ENCODE measurements around the gene GOSR1.
A peak's percentile ranks its signal among the peaks of the same experiment; 100 is the strongest.
"Not testable (repeated sequence)": the region's sequence is repeated elsewhere in the genome, so short reads cannot be mapped to it uniquely, and the experiment has no call there.

Gene GOSR1

DNA sequence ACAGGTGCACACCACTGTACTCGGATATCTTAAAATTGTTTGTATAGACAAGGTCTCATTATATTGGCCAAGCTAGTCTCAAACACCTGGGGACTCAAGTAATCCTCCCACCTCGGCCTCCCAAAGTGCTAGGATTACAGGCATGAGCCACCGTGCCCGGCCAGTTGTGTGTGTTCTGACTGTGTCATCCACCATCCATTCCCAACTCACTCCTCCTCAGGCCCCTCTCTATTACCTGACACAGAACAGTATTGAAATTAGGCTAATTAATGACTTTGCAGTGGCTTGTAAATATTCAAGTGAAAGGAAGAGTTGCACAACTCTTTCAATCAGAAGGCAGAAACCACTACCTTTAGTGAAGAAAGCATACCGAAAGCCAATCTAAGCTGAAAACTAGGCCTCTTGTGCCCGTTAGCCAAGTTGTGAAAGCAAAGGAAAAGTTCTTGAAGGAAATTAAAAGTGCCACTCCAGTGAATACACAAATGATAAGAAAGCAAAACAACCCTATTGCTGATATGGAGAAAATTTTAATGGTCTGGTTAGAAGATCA lies 28.7 kb downstream of the GOSR1 start:
- DNase-seq (ENCODE audit: low read depth, low spot score), result no peak

DNA sequence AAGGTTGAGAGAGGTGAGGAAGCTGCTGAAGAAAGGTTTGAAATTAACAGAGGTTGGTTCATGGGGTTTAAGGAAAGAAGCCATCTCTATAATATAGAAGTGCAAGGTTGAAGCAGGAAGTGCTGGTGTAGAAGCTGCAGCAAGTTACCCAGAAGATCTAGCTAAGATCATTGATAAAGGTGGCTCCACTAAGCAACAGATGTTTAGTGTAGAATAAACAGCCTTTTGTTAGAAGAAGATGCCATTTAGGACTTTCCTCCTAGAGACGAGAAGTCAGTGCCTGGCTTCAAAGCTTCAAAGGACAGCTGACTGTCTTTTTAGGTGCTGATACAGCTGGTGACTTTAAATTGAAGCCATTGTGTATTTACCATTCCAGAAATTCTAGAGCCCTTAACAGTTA lies 29.3 kb downstream of the GOSR1 start:
- no peak for DNase-seq (ENCODE audit: low read depth, low spot score)

DNA sequence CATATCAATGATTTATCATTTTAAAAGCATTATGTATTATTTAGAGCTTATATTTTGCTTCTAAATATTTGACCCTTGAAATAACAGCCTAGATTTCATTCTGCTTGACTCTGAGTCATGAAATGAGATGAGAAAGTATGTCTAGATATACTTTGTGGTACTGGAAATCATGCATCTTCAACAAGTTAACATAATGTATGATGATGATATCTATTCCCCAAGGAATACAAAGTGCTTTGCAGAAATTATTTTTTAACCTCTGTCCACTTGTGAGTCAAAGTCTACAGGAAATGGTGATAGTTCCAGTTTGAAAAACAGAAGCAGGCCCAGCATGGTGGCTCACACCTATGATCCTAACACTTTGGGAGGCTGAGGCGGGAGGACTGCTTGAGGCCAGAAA lies 36.1 kb downstream of the GOSR1 start:
- DNase-seq (ENCODE audit: low read depth, low spot score), result no peak

DNA sequence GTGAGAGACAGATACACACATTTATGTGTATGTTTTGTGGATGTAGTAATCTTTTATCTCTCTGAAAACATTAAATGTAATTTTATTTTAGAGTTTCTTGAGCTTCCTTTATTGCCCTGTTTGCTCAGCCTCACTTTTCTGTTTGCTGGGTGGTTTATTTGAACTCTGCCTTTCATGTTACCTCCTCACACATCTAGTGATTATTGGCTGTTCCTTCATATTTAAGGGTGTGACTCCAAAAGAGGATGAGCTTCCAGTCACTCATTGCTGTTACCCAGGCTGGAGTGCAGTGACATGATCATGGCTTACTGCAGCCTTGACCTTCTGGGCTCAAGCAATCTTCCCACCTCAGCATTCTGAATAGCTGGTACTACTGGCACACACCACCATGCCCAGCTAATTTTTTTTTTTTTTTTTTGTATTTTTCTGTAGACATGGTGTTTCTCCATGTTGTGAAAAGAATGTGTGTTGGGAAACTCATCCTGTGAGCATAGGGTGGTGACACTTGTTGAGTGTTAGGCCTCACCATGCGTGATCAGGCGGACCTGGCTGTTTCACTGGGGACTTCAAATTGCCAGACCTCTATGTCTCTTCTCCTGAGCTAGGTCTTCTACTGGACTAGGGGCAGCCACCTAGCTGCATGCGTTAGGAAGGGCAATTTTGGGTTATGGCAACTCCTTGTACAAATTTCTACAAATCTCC lies 37.8 kb downstream of the GOSR1 start:
- no peak for DNase-seq (ENCODE audit: low read depth, low spot score)

DNA sequence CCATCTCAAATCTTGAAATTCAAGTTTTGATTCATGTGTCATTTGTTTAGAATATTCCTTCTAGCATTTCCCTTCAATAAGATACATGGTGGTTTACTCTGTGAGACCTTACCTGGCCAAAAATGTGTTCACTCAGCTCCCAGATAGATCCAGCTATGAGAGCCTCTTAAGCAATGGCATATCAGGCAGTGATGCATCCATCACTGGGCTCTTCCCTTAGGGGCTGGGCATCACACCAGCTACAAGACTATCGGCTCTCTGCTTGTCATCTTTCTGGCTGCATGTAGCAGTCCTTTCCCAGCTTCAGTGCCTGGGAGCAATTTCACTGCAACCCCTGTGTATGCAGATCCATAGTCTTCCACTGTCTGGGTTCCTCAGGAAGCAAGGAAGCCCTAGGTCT lies 40.6 kb downstream of the GOSR1 start:
- no peak for DNase-seq (ENCODE audit: low read depth, low spot score)

DNA sequence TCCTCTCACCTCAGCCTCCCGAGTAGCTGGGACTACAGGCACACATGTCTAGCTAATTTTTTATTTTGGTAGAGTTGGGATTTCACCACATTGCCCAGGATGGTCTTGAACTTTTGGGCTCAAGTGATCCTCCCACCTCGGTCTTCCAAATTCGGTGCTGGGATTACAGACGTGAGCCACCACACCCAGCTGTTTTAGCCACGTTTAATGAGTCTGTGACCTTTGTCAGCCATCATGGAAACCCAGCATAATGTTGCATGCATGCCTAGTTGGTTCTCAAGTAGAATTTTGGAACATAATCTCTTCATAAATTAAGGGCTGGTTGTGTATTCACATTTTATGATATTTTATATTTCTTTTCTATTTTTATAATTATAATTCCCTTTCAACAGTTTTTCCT lies 42.0 kb downstream of the GOSR1 start:
- no peak for DNase-seq (ENCODE audit: low read depth, low spot score)

DNA sequence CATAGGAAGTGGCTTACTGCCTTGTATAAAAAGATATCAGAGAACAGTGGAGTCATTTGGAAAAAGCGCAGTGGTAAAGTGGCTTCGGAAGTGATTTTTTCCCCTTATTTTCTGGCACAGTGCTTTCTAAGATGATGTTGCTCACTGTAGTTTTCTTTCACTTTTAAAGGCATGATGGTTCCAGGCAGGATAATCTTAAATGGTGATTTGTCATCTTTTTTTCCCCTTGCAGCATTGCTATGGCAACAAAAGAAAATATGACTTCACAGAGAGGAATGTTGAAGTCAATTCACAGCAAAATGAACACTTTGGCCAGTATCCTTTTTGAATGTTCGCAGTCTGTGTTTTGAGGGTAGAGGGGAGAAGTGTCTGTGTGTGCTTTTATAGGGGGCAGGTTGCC lies 42.5 kb downstream of the GOSR1 start:
- DNase-seq (ENCODE audit: low read depth, low spot score), result peak; percentile 37

DNA sequence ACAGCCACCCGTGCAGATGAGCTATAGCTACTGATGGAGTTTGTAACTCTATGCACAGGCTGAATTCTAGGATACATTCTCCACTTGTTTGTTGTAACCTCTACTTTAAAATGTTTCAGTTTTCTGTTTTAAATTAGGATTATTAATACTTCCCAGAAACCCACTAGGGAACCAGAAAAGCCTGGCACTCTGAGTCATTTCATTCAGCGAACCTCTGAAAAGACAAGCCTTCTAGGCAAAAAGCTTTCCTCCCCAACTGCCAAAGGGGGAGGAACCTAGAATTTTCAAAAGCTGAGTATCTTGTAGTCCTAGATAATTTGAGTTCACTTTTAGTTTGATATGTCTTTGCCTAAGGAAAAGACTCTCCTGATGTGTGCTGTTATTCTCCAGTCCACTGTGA lies 43.2 kb downstream of the GOSR1 start:
- DNase-seq (ENCODE audit: low read depth, low spot score), result no peak

DNA sequence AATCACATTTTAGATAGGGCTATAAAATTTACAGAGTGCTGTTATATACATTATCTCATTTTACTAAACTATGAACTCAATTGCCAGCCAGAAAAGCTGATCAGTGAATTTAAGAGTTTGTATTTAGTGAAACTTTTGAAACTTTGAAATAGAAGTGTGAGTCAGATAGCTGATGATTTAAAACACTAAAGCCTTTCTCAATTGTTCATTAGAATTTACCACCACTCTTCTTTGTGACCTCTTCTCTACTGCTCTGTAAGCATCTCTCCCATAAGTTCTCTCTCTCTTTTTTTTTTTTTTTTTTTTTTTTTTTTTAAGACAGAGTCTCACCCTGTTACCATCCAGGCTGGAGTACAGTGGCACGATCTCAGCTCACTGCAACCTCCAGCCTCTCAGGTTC lies 43.7 kb downstream of the GOSR1 start:
- DNase-seq (ENCODE audit: low read depth, low spot score), result no peak

DNA sequence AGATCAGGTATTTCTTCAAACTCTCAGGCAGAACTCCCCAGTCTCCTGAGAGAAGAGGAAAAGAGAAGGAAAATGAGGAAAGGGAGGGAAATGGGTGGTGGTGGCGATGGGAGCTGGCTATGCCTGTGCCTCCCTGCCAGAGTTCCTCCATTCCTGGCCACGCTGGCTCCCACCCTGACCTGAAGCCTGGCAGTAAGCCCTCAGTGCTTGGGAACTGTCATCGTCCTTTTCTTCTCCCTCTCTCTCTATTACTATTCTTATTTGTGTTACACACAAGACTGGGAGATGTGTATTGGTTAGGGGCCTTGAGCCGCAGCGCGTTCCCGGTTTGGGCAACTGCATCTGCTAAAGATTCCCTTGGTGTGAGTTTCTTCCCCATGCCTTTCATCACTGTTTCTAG lies 44.6 kb downstream of the GOSR1 start:
- DNase-seq (ENCODE audit: low read depth, low spot score), result no peak

DNA sequence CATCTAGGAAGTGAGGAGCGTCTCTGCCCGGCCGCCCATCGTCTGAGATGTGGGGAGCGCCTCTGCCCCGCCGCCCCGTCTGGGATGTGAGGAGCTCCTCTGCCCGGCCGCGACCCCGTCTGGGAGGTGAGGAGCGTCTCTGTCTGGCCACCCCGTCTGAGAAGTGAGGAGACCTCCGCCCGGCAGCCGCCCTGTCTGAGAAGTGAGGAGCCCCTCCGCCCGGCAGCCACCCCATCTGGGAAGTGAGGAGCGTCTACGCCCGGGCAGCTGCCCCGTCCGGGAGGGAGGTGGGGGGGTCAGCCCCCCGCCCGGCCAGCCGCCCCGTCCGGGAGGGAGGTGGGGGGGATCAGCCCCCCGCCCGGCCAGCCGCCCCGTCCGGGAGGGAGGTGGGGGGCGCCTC lies 46.0 kb downstream of the GOSR1 start:
- DNase-seq (ENCODE audit: low read depth, low spot score), result not testable (repeated sequence)

DNA sequence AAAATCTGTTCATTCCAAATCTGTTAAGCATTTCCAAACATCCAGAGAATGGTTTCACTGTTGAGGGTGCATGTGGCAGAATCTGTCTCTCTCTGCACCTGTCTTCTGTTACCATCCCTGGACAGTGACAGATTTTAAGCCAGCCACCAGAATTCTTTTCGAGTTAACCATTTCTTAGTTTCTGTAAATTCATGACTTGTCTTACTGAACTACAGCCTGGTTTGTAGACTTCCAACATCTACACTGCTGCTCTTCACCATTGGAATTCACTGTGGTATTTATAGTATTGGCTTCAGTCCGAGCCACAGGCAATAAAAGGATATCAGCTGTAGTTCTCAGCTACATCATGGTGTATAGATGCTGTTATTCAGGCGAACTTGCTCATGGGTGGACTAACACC lies 47.6 kb downstream of the GOSR1 start:
- no peak for DNase-seq (ENCODE audit: low read depth, low spot score)

DNA sequence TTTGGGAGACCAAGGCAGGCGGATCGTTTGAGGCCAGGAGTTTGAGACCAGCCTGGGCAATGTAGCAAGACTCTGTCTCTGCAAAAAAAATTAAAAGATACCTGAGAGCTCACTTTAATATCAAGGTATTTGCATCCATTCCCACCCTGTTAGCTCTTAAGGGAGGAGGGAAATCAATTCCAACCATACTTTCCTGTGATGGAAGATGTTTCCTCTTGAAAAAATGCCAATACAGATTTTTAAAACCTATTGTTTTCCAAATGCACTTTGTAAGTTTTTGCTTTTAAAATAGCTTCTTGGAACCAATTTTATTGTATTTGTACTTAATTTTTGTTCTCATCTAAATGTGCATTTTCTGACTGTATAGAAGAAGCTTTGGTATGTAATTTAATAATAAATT lies 49.2 kb downstream of the GOSR1 start:
- DNase-seq (ENCODE audit: low read depth, low spot score), result no peak

DNA sequence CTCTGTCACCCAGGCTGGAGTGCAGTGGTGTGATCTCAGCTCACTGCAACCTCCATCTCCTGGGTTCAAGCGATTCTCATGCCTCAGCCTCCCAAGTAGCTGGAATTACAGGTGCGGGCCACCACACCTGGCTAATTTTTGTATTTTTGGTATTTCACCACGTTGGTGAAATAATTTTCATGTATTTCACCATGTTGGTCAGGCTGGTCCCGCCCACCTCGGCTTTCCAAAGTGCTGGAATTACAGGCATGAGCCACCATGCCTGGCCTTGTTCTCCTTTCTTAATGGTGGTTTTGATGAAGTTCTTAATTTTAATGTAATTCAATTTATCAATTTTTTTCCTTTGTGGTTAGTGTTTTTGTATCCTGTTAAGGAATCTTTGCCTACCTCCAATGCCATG lies 51.5 kb downstream of the GOSR1 start:
- DNase-seq (ENCODE audit: low read depth, low spot score), result not testable (repeated sequence)

DNA sequence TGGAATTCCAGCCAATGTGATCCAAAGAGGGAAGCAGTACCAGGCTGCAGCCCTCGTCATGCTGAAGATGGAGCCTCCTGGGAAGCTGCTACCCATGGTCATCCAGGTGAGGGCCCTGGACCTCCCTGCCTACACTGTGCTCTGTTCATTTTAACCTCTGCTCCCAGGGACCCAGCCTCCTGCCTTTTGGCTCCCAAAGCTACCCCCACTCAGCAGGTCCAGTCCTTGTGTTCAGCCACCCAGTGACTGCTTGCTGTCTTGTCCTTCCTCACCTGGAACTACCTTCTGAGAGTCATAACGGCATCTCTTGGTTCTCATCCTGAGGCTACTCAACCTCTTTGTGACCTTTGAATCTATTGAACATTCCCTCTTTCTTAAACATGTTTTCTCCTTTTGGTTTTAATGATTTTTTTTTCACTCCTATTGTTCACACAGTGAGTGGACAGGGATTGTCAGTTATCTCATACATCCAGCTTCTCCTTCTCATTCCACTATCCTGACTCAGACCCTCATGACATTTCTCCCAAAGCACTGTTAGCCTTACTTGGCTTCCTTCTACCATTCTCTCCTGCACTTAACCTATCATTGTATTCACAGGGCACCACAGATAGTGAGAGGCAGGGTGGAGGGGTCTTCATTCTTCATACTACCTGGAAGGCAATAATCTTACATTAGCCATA lies 53.3 kb downstream of the GOSR1 start:
- no peak for DNase-seq (ENCODE audit: low read depth, low spot score)

DNA sequence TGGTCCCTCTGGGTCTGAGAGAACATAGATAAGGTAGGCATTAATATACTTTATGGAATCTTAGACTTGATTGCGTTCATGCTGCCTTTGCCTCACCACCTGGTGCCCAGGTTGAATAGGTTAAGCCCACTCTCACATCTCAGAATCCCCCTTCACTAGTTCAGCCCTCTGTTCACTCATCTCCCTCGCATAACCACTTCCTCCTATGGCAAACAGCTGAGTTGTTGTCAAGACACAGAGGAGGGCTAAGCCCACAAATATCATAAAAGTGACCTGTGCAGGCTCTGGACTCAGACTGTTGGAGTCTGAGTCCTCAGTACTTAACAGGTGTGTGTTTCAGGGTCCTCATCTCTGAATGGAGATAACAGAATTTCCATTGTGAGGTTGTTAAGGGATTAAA lies 55.7 kb downstream of the GOSR1 start:
- no peak for DNase-seq (ENCODE audit: low read depth, low spot score)

DNA sequence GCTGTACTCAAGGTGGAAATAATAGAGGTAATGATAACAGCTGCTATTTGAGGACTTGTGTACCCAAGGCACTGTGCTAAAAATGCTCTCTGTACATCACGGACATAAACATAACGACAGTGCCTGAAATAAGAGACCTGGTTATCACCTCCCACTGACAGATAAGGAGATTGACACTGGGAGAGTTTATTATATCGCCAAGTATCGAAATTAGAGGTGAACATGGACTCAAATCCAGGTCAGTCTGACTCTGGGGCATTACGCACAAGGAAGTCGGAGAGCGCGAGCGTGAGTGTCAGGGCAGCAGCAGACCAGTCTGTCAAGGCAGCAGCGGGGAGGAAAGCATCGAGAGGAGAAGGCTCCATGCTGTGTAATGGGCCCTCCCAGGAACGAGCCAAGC lies 57.1 kb downstream of the GOSR1 start:
- no peak for DNase-seq (ENCODE audit: low read depth, low spot score)

DNA sequence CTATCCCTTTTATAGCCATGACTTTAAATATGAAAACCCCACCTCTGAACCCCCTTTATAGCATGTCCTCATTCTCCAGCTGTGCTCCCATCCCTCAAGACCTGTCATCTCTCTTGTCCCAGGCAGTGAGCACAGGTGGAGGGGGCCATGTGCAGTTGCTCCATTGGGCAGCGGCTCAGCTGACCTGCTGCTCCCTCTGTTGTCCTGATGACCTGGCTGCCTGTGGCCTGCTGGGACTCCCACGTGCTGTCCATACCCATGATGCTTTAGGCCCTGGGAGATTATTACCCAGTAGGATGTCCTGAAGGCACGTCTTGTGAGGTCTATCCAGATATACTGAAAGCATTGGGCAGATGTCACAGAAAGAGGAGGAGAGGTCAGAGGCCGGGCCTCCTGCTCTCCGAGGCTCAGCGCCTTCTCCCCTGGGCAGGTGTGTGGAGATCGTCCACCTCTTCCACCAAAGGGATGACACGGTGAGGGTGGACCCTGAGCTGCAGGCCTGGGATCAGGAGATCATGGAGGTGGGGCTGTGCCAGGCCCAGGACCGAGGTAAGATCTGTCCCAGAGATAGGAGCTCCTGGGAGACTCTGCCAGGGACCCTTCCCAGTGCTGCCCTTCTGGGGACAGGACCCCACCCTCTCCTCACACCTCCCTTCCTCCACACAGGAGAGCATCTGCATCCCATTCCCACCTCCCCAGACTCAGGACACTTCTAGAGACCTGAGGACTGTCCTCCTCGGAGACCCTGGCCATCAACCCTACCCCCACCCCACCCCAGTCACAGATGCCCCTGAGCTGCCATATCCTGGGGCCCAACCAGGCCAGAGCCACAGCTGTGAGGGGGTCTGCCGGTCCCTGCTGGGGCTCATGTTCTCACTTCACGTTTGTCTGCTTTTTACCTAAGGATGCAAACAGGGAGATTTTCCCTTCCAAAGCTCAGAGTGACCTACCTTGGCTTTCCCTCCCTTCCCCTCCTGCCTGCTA lies 58.0 kb downstream of the GOSR1 start:
- no peak for DNase-seq (ENCODE audit: low read depth, low spot score)

DNA sequence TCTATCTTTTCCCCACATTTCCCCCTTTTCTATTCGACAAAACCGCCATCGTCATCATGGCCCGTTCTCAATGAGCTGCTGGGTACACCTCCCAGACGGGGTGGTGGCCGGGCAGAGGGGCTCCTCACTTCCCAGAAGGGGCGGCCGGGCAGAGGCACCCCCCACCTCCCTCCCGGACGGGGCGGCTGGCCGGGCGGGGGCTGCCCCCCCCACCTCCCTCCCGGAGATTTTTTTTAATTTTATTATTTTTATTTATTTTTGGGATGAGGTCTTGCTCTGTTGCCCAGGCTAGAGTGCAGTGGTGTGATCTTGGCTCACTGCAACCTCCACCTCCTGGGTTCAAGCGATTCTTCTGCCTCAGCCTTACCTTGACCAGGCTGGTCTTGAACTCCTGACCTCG lies 59.6 kb downstream of the GOSR1 start:
- not testable (repeated sequence) for DNase-seq (ENCODE audit: low read depth, low spot score)

DNA sequence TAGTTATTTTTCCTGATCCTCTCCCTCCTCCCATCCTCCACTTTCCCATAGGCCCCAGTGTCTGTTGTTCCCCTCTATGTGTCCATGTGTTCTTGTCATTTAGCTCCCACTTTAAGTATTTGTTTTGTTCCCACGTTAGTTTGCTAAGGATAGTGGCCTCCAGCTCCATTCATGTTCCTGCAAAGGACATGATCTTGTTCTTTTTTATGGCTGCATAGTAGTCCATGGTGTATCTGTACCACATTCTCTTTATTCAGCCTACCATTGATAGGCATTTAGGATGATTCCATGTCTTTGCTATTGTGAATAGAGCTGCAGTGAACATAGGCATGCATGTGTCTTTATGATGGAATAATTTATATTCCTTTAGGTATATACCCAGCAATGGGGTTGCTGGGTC lies 60.5 kb downstream of the GOSR1 start:
- not testable (repeated sequence) for DNase-seq (ENCODE audit: low read depth, low spot score)

DNA sequence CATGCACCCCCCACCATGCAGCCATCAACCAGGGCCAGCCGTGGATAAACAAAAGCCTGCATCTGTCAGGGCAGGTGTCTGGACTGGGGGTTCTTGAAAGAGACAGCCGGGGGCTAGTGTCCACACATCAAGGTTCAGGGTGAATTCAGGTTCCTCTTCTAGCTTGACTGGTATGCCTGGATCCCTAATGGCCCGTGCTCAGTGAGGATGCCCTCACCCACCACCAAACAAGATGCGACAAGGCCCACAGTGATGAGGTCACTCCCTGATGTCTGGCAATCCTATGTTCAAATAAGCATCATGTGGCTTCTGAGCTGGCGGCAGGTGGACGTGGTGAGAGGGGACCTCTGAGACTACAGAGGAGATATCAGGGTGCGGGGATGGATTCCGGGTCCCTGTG lies 64.6 kb downstream of the GOSR1 start:
- no peak for DNase-seq (ENCODE audit: low read depth, low spot score)

DNA sequence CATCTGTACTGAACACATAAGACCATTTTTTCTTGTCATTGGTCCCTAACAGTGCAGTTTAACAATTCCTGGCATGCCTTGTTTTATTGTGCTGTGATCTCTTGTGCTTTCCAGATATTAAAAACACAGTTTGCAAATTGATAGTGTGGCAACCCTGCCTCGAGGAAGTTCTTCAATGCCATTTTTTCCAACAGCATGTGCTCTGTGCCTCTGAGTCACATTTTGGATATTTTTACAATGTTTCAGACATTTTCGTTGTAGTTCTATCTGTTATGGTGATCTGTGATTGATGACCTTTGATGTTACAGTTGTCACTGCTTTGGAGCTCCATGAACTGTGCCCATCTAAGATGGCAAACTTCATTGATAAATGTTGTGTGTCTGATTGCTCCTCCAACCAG lies 66.2 kb downstream of the GOSR1 start:
- DNase-seq (ENCODE audit: low read depth, low spot score), result no peak

All from smooth muscle cell of the brain vasculature (primary cell).